Measurements from ENCODE around the gene OLFM1. TPM values are rescaled to one million over a fixed set of nuclear protein-coding genes. Genes with fewer than 3 reads are reported as not detected.

The OLFM1 gene
- total RNA-seq, 1 donor from 2014 or later: 0.83 TPM

- Mint-ChIP-seq H3K4me1 (ENCODE audit: unreplicated experiment) (peaks cover 5% of the 10 kb centered on the region), H3K36me3 (ENCODE audit: unreplicated experiment) (no peaks in the 10 kb centered on the region), H3K9me3 (ENCODE audit: unreplicated experiment) (no peaks in the 10 kb centered on the region), H3K27ac (ENCODE audit: unreplicated experiment) (no peak overlapping the region), H3K4me3 (ENCODE audit: unreplicated experiment) (no peak overlapping the region), H3K27me3 (ENCODE audit: unreplicated experiment) (peaks cover 27% of the 10 kb centered on the region)
- no peak for TF ChIP-seq CTCF (IDR thresholded peaks at IDR 0.05)
- DNase-seq (ENCODE audit: extremely low spot score, unreplicated experiment): no peak
These were observed 3.2 kb upstream of the OLFM1 start for GRCh38 chr9:135084262-135084661.

- no peak overlapping the region for H3K27ac Mint-ChIP-seq (ENCODE audit: unreplicated experiment)
- no peaks in the 10 kb centered on the region for H3K9me3 Mint-ChIP-seq (ENCODE audit: unreplicated experiment)
- no peaks in the 10 kb centered on the region for H3K36me3 Mint-ChIP-seq (ENCODE audit: unreplicated experiment)
- H3K4me1 Mint-ChIP-seq (ENCODE audit: unreplicated experiment): peaks cover 5% of the 10 kb centered on the region
- TF ChIP-seq CTCF (IDR thresholded peaks at IDR 0.05): no peak
- H3K27me3 Mint-ChIP-seq (ENCODE audit: unreplicated experiment): peaks cover 33% of the 10 kb centered on the region
- DNase-seq (ENCODE audit: extremely low spot score, unreplicated experiment): no peak
- no peak overlapping the region for H3K4me3 Mint-ChIP-seq (ENCODE audit: unreplicated experiment)
These were observed 2.3 kb upstream of the OLFM1 start for GRCh38 chr9:135084881-135085760.

- Mint-ChIP-seq H3K27ac (ENCODE audit: unreplicated experiment) (no peak overlapping the region), H3K36me3 (ENCODE audit: unreplicated experiment) (no peaks in the 10 kb centered on the region), H3K9me3 (ENCODE audit: unreplicated experiment) (no peaks in the 10 kb centered on the region), H3K4me3 (ENCODE audit: unreplicated experiment) (no peak overlapping the region), H3K27me3 (ENCODE audit: unreplicated experiment) (peaks cover 36% of the 10 kb centered on the region), H3K4me1 (ENCODE audit: unreplicated experiment) (peaks cover 5% of the 10 kb centered on the region)
- peak; percentile 80 for TF ChIP-seq CTCF (IDR thresholded peaks at IDR 0.05)
- no peak for DNase-seq (ENCODE audit: extremely low spot score, unreplicated experiment)
These were observed 1.5 kb upstream of the OLFM1 start for GRCh38 chr9:135085830-135086546.

- Mint-ChIP-seq H3K4me3 (ENCODE audit: unreplicated experiment) (no peak overlapping the region), H3K27me3 (ENCODE audit: unreplicated experiment) (peaks cover 36% of the 10 kb centered on the region), H3K4me1 (ENCODE audit: unreplicated experiment) (peaks cover 5% of the 10 kb centered on the region), H3K36me3 (ENCODE audit: unreplicated experiment) (no peaks in the 10 kb centered on the region), H3K27ac (ENCODE audit: unreplicated experiment) (no peak overlapping the region), H3K9me3 (ENCODE audit: unreplicated experiment) (no peaks in the 10 kb centered on the region)
- no peak for DNase-seq (ENCODE audit: extremely low spot score, unreplicated experiment)
- TF ChIP-seq CTCF (IDR thresholded peaks at IDR 0.05): no peak
These were observed 625 bp upstream of the OLFM1 start for GRCh38 chr9:135086597-135087488.
